Upper lobe of left lung (tissue), 4 donors: ENCODE results near the gene GLT6D1.

Experiments used
- CTCF ChIP-seq, 6 experiments: fragments of 450-650 bp in 4 of 6; fragments of 200-600 bp in 2 of 6; sonication (generic) in 2 of 6; IDR thresholded peaks; one replicate each; pipeline ENCODE4 v1.5.1; 2016 to 2019; ENCODE audit warnings: antibody characterized with exemption in 6 of 6
- POLR2A ChIP-seq, 4 donors: fragments of 450-650 bp; IDR thresholded peaks; one replicate each; pipeline ENCODE4 v1.5.1; 2016 to 2017; ENCODE audit warnings: antibody characterized with exemption in 4 of 4, mild to moderate bottlenecking in 2 of 4
- POLR2AphosphoS5 ChIP-seq, 2 donors: sonication (generic); formaldehyde crosslinking; IDR thresholded peaks; one replicate each; pipeline ENCODE4 v1.5.1; 2017; ENCODE audit warnings: antibody characterized with exemption in 2 of 2

GRCh38 chr9:135606885-135607259 lies 32.5 kb downstream of the GLT6D1 start:
- TF ChIP-seq CTCF (IDR thresholded peaks at IDR 0.05) (no peak), POLR2AphosphoS5 (IDR thresholded peaks at IDR 0.05) (no peak), POLR2A (IDR thresholded peaks at IDR 0.05) (no peak)
